GM19455 (cell line): ENCODE results near the gene TTC4.

Experiments used
- ATAC-seq: cut with Tn5 transposase; IDR thresholded peaks from one replicate; pipeline ENCODE4 v1.9.1; 2021; ENCODE audit not compliant: unreplicated experiment

The TTC4 gene

GRCh38 chr1:54701996-54702395 is 13.7 kb upstream of the TTC4 start:
- ATAC-seq: no peak

GRCh38 chr1:54703471-54703870 is 12.2 kb upstream of the TTC4 start:
- ATAC-seq: no peak

GRCh38 chr1:54705153-54705552 is 10.5 kb upstream of the TTC4 start:
- no peak for ATAC-seq

GRCh38 chr1:54706419-54706818 is 9.2 kb upstream of the TTC4 start:
- ATAC-seq: no peak

GRCh38 chr1:54708385-54708784 is 7.3 kb upstream of the TTC4 start:
- no peak for ATAC-seq

GRCh38 chr1:54709547-54710292 is 5.9 kb upstream of the TTC4 start:
- ATAC-seq: no peak

GRCh38 chr1:54710434-54710833 is 5.2 kb upstream of the TTC4 start:
- no peak for ATAC-seq

GRCh38 chr1:54710841-54711240 is 4.8 kb upstream of the TTC4 start:
- ATAC-seq: no peak

GRCh38 chr1:54711536-54711935 is 4.1 kb upstream of the TTC4 start:
- no peak for ATAC-seq

GRCh38 chr1:54714881-54715492 is 674 bp upstream of the TTC4 start:
- ATAC-seq: no peak

- no peak for ATAC-seq
Measured at GRCh38 chr1:54716299-54717047, 812 bp downstream of the TTC4 start.

GRCh38 chr1:54721719-54722118 is 6.1 kb downstream of the TTC4 start:
- ATAC-seq: no peak

- ATAC-seq: no peak
Measured at GRCh38 chr1:54723985-54724384, 8.3 kb downstream of the TTC4 start.

GRCh38 chr1:54724771-54725170 is 9.1 kb downstream of the TTC4 start:
- no peak for ATAC-seq

GRCh38 chr1:54728027-54728426 is 12.4 kb downstream of the TTC4 start:
- no peak for ATAC-seq

- ATAC-seq: no peak
Measured at GRCh38 chr1:54736685-54737084, 21.0 kb downstream of the TTC4 start.

- no peak for ATAC-seq
Measured at GRCh38 chr1:54738244-54738643, 22.6 kb downstream of the TTC4 start.

GRCh38 chr1:54741531-54741930 is 25.9 kb downstream of the TTC4 start:
- ATAC-seq: no peak

GRCh38 chr1:54742282-54742681 is 26.6 kb downstream of the TTC4 start:
- no peak for ATAC-seq

GRCh38 chr1:54743416-54744226 is 28.0 kb downstream of the TTC4 start:
- no peak for ATAC-seq

- no peak for ATAC-seq
Measured at GRCh38 chr1:54744696-54745095, 29.0 kb downstream of the TTC4 start.
